H1 (cell line): ENCODE measurements around the gene SLC26A6. TPM values are rescaled to one million over a fixed set of nuclear protein-coding genes. Genes with fewer than 3 reads are reported as not detected.

Experiments
- CTCF ChIA-PET: fragments of 300-600 bp; sonication (Branson Sonifier 250); formaldehyde crosslinking; loops from one replicate; lab custom pipeline; 2021; ENCODE audit not compliant: partially characterized antibody; lab: Charles Lee
- POLR2A ChIA-PET: fragments of 300-600 bp; sonication (Branson Sonifier 250); formaldehyde crosslinking; loops from one replicate; lab custom pipeline; 2021; ENCODE audit warnings: inconsistent platforms; ENCODE audit not compliant: partially characterized antibody; lab: Charles Lee
- DNase-seq, 2 experiments: peaks; one replicate each; pipeline versions ENCODE4 v3.0.0 to v3.0.0-alpha.2; 2010 to 2022; ENCODE audit warnings: low spot score in 2 of 2, low read depth in 1 of 2, mixed read lengths in 1 of 2
- FAIRE-seq: peaks from 2 replicates; lab custom pipeline; 2011; peaks lifted over from hg19 to GRCh38; lab: Jason Lieb, UNC
- H2AFZ ChIP-seq: 2 replicates; pipeline ENCODE4 v1.8.1; 2012; ENCODE audit warnings: low read length, inconsistent platforms
- H2AK5ac ChIP-seq: 2 replicates; pipeline ENCODE4 v1.6.1; 2013; ENCODE audit warnings: low read depth, low read length
- H2BK120ac ChIP-seq: replicated peaks from 2 replicates; pipeline ENCODE3; 2013; ENCODE audit warnings: low read depth, low read length, inconsistent platforms
- H2BK12ac ChIP-seq: 2 replicates; pipeline ENCODE4 v1.6.1; 2013; ENCODE audit warnings: low read depth, low read length
- H2BK15ac ChIP-seq: 2 replicates; pipeline ENCODE4 v1.6.1; 2013; ENCODE audit warnings: low read length
- H2BK20ac ChIP-seq: 2 replicates; pipeline ENCODE4 v1.6.1; 2013; ENCODE audit warnings: low read length
- H2BK5ac ChIP-seq: 2 replicates; pipeline ENCODE4 v1.6.1; 2013; ENCODE audit warnings: low read depth, low read length
- H3K14ac ChIP-seq: 2 replicates; pipeline ENCODE4 v1.6.1; 2013; ENCODE audit warnings: inconsistent platforms; ENCODE audit not compliant: insufficient read length
- H3K18ac ChIP-seq: 2 replicates; pipeline ENCODE4 v1.6.1; 2013; ENCODE audit warnings: low read length; ENCODE audit errors: extremely low read depth
- H3K23ac ChIP-seq: 2 replicates; pipeline ENCODE4 v1.6.1; 2013; ENCODE audit warnings: inconsistent platforms; ENCODE audit not compliant: insufficient read length
- H3K23me2 ChIP-seq: 2 replicates; pipeline ENCODE4 v1.6.1; 2013; ENCODE audit warnings: low read depth, low read length
- H3K27ac ChIP-seq: 2 replicates; pipeline ENCODE4 v1.6.1; 2011; ENCODE audit warnings: low read depth, low read length, inconsistent platforms
- H3K27me3 ChIP-seq, 4 experiments: replicated peaks in 1 of 4; 1 replicate in 1 of 4; 2 replicates in 3 of 4; pipeline versions ENCODE4 v1.6.1 to v1.8.1; 2011 to 2013; ENCODE audit warnings: low read length in 3 of 4, mild to moderate bottlenecking in 3 of 4, inconsistent platforms in 2 of 4, mixed read lengths in 2 of 4, moderate library complexity in 1 of 4; ENCODE audit not compliant: control insufficient read depth in 3 of 4, insufficient read depth in 3 of 4; ENCODE audit errors: extremely low read depth in 1 of 4
- H3K36me3 ChIP-seq, 4 experiments: 2 replicates each; pipeline versions ENCODE4 v1.6.1 to v1.8.1; 2011 to 2013; ENCODE audit warnings: mild to moderate bottlenecking in 4 of 4, low read length in 3 of 4, moderate library complexity in 2 of 4, control low read depth in 1 of 4, inconsistent platforms in 1 of 4; ENCODE audit not compliant: insufficient read depth in 4 of 4, control insufficient read depth in 2 of 4
- H3K4ac ChIP-seq: replicated peaks from 2 replicates; pipeline ENCODE3; 2013; ENCODE audit warnings: low read length, low read depth, mixed read lengths, inconsistent platforms; ENCODE audit not compliant: insufficient read length
- H3K4me1 ChIP-seq, 4 experiments: replicated peaks in 1 of 4; 1 replicate in 1 of 4; 2 replicates in 3 of 4; pipeline versions ENCODE4 v1.6.1 to v1.8.1; 2011 to 2013; ENCODE audit warnings: low read length in 3 of 4, inconsistent platforms in 2 of 4, mixed read lengths in 1 of 4; ENCODE audit not compliant: insufficient read depth in 4 of 4, control insufficient read depth in 3 of 4
- H3K4me2 ChIP-seq, 2 experiments: 2 replicates each; pipeline versions ENCODE4 v1.6.1 to v1.8.1; 2011 to 2013; ENCODE audit warnings: low read depth in 2 of 2, low read length in 2 of 2, control low read depth in 1 of 2, inconsistent platforms in 1 of 2, mild to moderate bottlenecking in 1 of 2; ENCODE audit not compliant: insufficient read depth in 1 of 2
- H3K4me3 ChIP-seq, 4 experiments: fragments of 200-600, 300-600 bp in 1 of 4; sonication (generic), shearing (Covaris generic), sonication (Bioruptor Twin) in 1 of 4; 2 replicates each; pipeline versions ENCODE4 v1.5.1 to v1.8.1; 2011 to 2016; ENCODE audit warnings: low read length in 4 of 4, low read depth in 3 of 4, control low read depth in 2 of 4, inconsistent platforms in 2 of 4, mild to moderate bottlenecking in 2 of 4, mixed read lengths in 1 of 4, moderate library complexity in 1 of 4; ENCODE audit not compliant: insufficient read depth in 2 of 4; ENCODE audit errors: extremely low read depth in 1 of 4
- H3K56ac ChIP-seq: replicated peaks from 2 replicates; pipeline ENCODE3; 2013; ENCODE audit warnings: low read depth, mild to moderate bottlenecking, mixed read lengths, low read length, inconsistent platforms; ENCODE audit not compliant: insufficient read length
- H3K79me1 ChIP-seq: 2 replicates; pipeline ENCODE4 v1.6.1; 2013; ENCODE audit warnings: low read depth, low read length, control low read depth
- H3K79me2 ChIP-seq, 2 experiments: 2 replicates each; pipeline versions ENCODE4 v1.6.1 to v1.8.1; 2012 to 2013; ENCODE audit warnings: low read length in 2 of 2, mild to moderate bottlenecking in 2 of 2, inconsistent platforms in 1 of 2; ENCODE audit not compliant: insufficient read depth in 2 of 2, control insufficient read depth in 1 of 2
- H3K9ac ChIP-seq, 4 experiments: replicated peaks in 1 of 4; 1 replicate in 1 of 4; 2 replicates in 3 of 4; pipeline versions ENCODE4 v1.6.1 to v1.8.1; 2011 to 2013; ENCODE audit warnings: low read depth in 3 of 4, low read length in 3 of 4, control low read depth in 2 of 4, mild to moderate bottlenecking in 2 of 4, moderate library complexity in 2 of 4, inconsistent platforms in 1 of 4; ENCODE audit errors: extremely low read depth in 1 of 4
- H3K9me3 ChIP-seq, 2 experiments: 2 replicates each; pipeline versions ENCODE4 v1.6.1 to v1.8.1; 2012 to 2013; ENCODE audit warnings: mild to moderate bottlenecking in 2 of 2, moderate library complexity in 2 of 2, control low read depth in 1 of 2, inconsistent platforms in 1 of 2, low read depth in 1 of 2, low read length in 1 of 2, mixed read lengths in 1 of 2; ENCODE audit not compliant: insufficient read depth in 2 of 2
- H4K20me1 ChIP-seq, 2 experiments: replicated peaks in 1 of 2; 2 replicates each; pipeline versions ENCODE3 to v1.8.1; 2011 to 2013; ENCODE audit warnings: inconsistent platforms in 2 of 2, low read length in 2 of 2, mild to moderate bottlenecking in 1 of 2; ENCODE audit not compliant: insufficient read depth in 2 of 2, control insufficient read depth in 1 of 2
- H4K5ac ChIP-seq: 2 replicates; pipeline ENCODE4 v1.6.1; 2013; ENCODE audit warnings: low read length, low read depth, mixed read lengths, inconsistent platforms; ENCODE audit not compliant: insufficient read length
- H4K8ac ChIP-seq: 2 replicates; pipeline ENCODE4 v1.8.0; 2013; ENCODE audit warnings: mild to moderate bottlenecking, moderate library complexity, low read length, inconsistent platforms; ENCODE audit not compliant: insufficient read depth; ENCODE audit errors: extremely low read depth
- H4K91ac ChIP-seq: replicated peaks from 2 replicates; pipeline ENCODE3; 2013; ENCODE audit warnings: low read length, mixed read lengths, inconsistent platforms; ENCODE audit not compliant: insufficient read length
- CBX8 ChIP-seq: fragments of 300-800, 300-1000 bp; sonication (generic); IDR thresholded peaks from 2 replicates; pipeline ENCODE4 v1.7.1; 2016; ENCODE audit warnings: low read depth, low read length, borderline replicate concordance
- CHD2 ChIP-seq: IDR thresholded peaks from 2 replicates; pipeline ENCODE4 v1.6.1; 2012; ENCODE audit warnings: low read length, improper control_type of control experiment
- CTBP2 ChIP-seq: IDR thresholded peaks from 2 replicates; pipeline ENCODE4 v1.7.0; 2011; ENCODE audit warnings: borderline replicate concordance, mild to moderate bottlenecking, moderate library complexity, mixed read lengths, low read length; ENCODE audit not compliant: insufficient read depth, insufficient read length
- EGR1 ChIP-seq: IDR thresholded peaks from 2 replicates; pipeline ENCODE4 v1.6.1; 2011; ENCODE audit warnings: low read depth, low read length, borderline replicate concordance
- FOSL1 ChIP-seq: IDR thresholded peaks from 2 replicates; pipeline ENCODE4 v1.6.1; 2011; ENCODE audit warnings: mild to moderate bottlenecking, low read depth, low read length, moderate library complexity; ENCODE audit not compliant: insufficient read depth
- HDAC6 ChIP-seq: IDR thresholded peaks from one replicate; pipeline ENCODE4 v1.7.1; 2012; ENCODE audit warnings: low read depth, mild to moderate bottlenecking, inconsistent platforms, low read length, moderate library complexity
- KDM4A ChIP-seq: IDR thresholded peaks from one replicate; pipeline ENCODE4 v1.7.1; 2012; ENCODE audit warnings: low read depth, mild to moderate bottlenecking, moderate library complexity, low read length, inconsistent platforms; ENCODE audit not compliant: severe bottlenecking
- SP4 ChIP-seq: IDR thresholded peaks from 2 replicates; pipeline ENCODE4 v1.6.1; 2012; ENCODE audit warnings: low read length, inconsistent platforms
- USF2 ChIP-seq: IDR thresholded peaks from 2 replicates; pipeline ENCODE4 v1.6.1; 2011; ENCODE audit warnings: low read length, improper control_type of control experiment
- ZNF274 ChIP-seq: IDR thresholded peaks from 2 replicates; pipeline ENCODE4 v1.7.0; 2012; ENCODE audit warnings: low read length, borderline replicate concordance; ENCODE audit errors: extremely low read depth
- WGBS, 2 experiments: shearing (Covaris generic) in 1 of 2; methylation state at CpG; one replicate each; pipeline versions ENCODE4 v1.1.6 to v1.1.7; 2013 to 2015; ENCODE audit warnings: low lambda C conversion rate in 2 of 2, mixed read lengths in 2 of 2, inconsistent platforms in 1 of 2, low coverage in 1 of 2, missing lambda C conversion rate in 1 of 2; ENCODE audit not compliant: insufficient replicate concordance in 2 of 2, insufficient coverage in 1 of 2, insufficient read length in 1 of 2; ENCODE audit errors: extremely low coverage in 1 of 2, missing lambda C conversion rate in 1 of 2; 5-methylcytosine and 5-hydroxymethylcytosine counted together
- polyA plus RNA-seq, 7 experiments: library from polyadenylated mRNA; depleted of rRNA in 3 of 7; stranded (reverse) in 5 of 7; unstranded in 2 of 7; fragments of >200 nt in 5 of 7; fragments of 200-250 nt in 2 of 7; gene quantifications; 1 replicate in 5 of 7; 2 replicates in 1 of 7; 4 replicates in 1 of 7; pipeline versions ENCODE4 v1.2.1 to v1.2.3, GENCODE V29; 2011 to 2013; ENCODE audit warnings: missing spikeins in 2 of 7, mixed read lengths in 2 of 7
- total RNA-seq: library from RNA; stranded (reverse); fragmentation: NEBNext Ultra II Directional; extraction: Animal tissue kit (Norgen Biotek cat#: 25700); gene quantifications from 2 replicates; pipeline ENCODE4 v1.2.1, GENCODE V29; 2021
- TF ChIP-seq, protein P1 (sequence below): IDR thresholded peaks from 2 replicates; pipeline ENCODE4 v1.6.1; 2012; ENCODE audit warnings: low read length, inconsistent platforms

SLC26A6 gene
- total and polyA plus RNA-seq, 2 of the 8 experiments (the other 6 are each of a cell fraction or from before 2014, with no cell fraction given): 50.4 to 58.0 TPM

DNA sequence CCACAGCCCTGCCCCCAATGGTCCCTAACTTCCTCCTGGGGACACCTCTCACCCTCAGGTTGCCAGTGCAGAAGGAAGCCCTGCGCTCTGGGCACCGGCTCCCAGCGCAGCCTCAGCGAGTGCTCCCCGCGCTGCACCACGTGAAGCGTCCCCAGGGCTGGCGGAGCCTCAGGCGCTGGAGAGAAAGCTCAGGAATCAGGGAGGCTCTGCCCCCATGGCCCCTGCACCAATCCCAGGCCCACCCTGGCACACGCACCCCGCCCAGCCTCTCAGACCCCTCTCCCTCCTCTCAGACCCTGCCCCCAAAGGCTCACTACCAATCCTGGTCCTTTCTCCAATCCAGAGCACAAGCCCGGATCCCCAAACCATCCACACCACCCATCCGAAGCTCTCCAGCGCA, 47.0 kb downstream of the SLC26A6 start:
- Histone ChIP-seq H2BK15ac (no peak overlapping the region), H3K4me3 (no peak overlapping the region), H3K9ac (no peak overlapping the region), H3K56ac (no peak overlapping the region), H4K8ac (0 out of 2 replicates have a peak overlapping the region, but pooled peaks have one; percentile 16), H3K23me2 (no peaks in the 10 kb centered on the region), H2BK120ac (no peak overlapping the region), H3K36me3 (no peaks in the 10 kb centered on the region), H2BK20ac (no peak overlapping the region), H2AFZ (no peak overlapping the region), H2BK12ac (no peak overlapping the region), H4K5ac (no peak overlapping the region), H3K79me1 (no peaks in the 10 kb centered on the region), H3K79me2 (no peaks in the 10 kb centered on the region), H3K4me2 (no peak overlapping the region), H3K27ac (no peak overlapping the region), H3K14ac (no peak overlapping the region), H3K23ac (no peak overlapping the region), H3K4me1 (peaks cover 0 to 6% (median 0%) of the 10 kb centered on the region in 4 experiments; a peak in 1 of 7 replicates), H3K27me3 (no peaks in the 10 kb centered on the region), H3K18ac (no peak overlapping the region), H2BK5ac (no peak overlapping the region), H4K91ac (no peak overlapping the region), H2AK5ac (no peak overlapping the region), H4K20me1 (no peaks in the 10 kb centered on the region), H3K9me3 (no peaks in the 10 kb centered on the region), H3K4ac (no peak overlapping the region)
- 90% methylated on average over 14 of the region's 15 CpGs; no CpG with 5 or more reads in 1 of the 2 experiments for WGBS, 2 experiments
- FAIRE-seq: no peak
- no peak for DNase-seq
- CTCF ChIA-PET: interaction anchor here (0.7 to 2.9 kb wide), 5 partner anchors 10 to 155 kb away, joined by 3 to 10 read pairs (median 4); partner anchors contain the start of gene SLC26A6
- POLR2A ChIA-PET: interaction anchor here (0.8 to 2.7 kb wide), 8 partner anchors 10 to 152 kb away, joined by 3 to 16 read pairs (median 4); partner anchors contain the start of genes SLC26A6 and UQCRC1
- TF ChIP-seq, protein P1, sequence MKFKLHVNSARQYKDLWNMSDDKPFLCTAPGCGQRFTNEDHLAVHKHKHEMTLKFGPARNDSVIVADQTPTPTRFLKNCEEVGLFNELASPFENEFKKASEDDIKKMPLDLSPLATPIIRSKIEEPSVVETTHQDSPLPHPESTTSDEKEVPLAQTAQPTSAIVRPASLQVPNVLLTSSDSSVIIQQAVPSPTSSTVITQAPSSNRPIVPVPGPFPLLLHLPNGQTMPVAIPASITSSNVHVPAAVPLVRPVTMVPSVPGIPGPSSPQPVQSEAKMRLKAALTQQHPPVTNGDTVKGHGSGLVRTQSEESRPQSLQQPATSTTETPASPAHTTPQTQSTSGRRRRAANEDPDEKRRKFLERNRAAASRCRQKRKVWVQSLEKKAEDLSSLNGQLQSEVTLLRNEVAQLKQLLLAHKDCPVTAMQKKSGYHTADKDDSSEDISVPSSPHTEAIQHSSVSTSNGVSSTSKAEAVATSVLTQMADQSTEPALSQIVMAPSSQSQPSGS: no peak
- no peak for TF ChIP-seq FOSL1
- no peak for TF ChIP-seq KDM4A
- no peak for TF ChIP-seq EGR1
- TF ChIP-seq CBX8: no peak
- no peak for TF ChIP-seq CTBP2
- no peak for TF ChIP-seq HDAC6
- no peak for TF ChIP-seq SP4
- TF ChIP-seq CHD2: no peak
- no peak for TF ChIP-seq USF2
- no peak for TF ChIP-seq ZNF274
